Peyer's patch (tissue), 4 donors: Measurements from ENCODE around the gene UBR2. TPM values are rescaled to one million over a fixed set of nuclear protein-coding genes. Genes with fewer than 3 reads are reported as not detected.
"Not testable (repeated sequence)": the region's sequence is repeated elsewhere in the genome, so short reads cannot be mapped to it uniquely, and the experiment has no call there.

Source experiments
- DNase-seq, 3 donors: peaks; one replicate each; pipeline ENCODE4 v3.0.0-alpha.2; 2017 to 2019
- H3K27ac ChIP-seq, 4 donors: fragments of 200-600 bp; sonication (generic); one replicate each; pipeline ENCODE4 v1.5.1; 2016 to 2019
- H3K27me3 ChIP-seq, 2 donors: fragments of 200-600 bp; sonication (generic); one replicate each; pipeline ENCODE4 v1.5.1; 2019
- H3K36me3 ChIP-seq, 3 donors: fragments of 200-600 bp; sonication (generic); one replicate each; pipeline ENCODE4 v1.5.1; 2016 to 2019
- H3K4me1 ChIP-seq, 4 donors: fragments of 200-600 bp; sonication (generic); one replicate each; pipeline ENCODE4 v1.5.1; 2016 to 2019
- H3K4me3 ChIP-seq, 4 donors: fragments of 200-600 bp; sonication (generic); 1 replicate in 3 of 4; 2 replicates in 1 of 4; pipeline ENCODE4 v1.5.1; 2016 to 2019; ENCODE audit warnings: mild to moderate bottlenecking in 1 of 4
- H3K9me3 ChIP-seq, 4 donors: fragments of 200-600 bp; sonication (generic); one replicate each; pipeline ENCODE4 v1.5.1; 2016 to 2019; ENCODE audit warnings: mild to moderate bottlenecking in 1 of 4
- CTCF ChIP-seq, 6 experiments: fragments of 450-650 bp in 4 of 6; fragments of 200-600 bp in 2 of 6; sonication (generic) in 1 of 6; IDR thresholded peaks; one replicate each; pipeline ENCODE4 v1.5.1; 2017 to 2019; ENCODE audit warnings: antibody characterized with exemption in 6 of 6, mild to moderate bottlenecking in 3 of 6, moderate library complexity in 1 of 6
- POLR2A ChIP-seq, 2 donors: fragments of 450-650 bp; IDR thresholded peaks; one replicate each; pipeline ENCODE4 v1.5.1; 2017; ENCODE audit warnings: antibody characterized with exemption in 2 of 2, mild to moderate bottlenecking in 2 of 2, moderate library complexity in 2 of 2
- total RNA-seq, 4 donors: library from RNA; depleted of rRNA; stranded (reverse); fragments of >200 nt; gene quantifications; one replicate each; pipeline ENCODE4 v1.1.0, GENCODE V29; 2016

The UBR2 gene
- total RNA-seq, 4 donors from 2014 or later = 36.4 to 51.2 (median 41.1) TPM

- DNase-seq = no peak
- peak overlapping the region; percentile 70 to 84 (median 75) for H3K4me3 ChIP-seq
- no peaks in the 10 kb centered on the region for H3K27me3 ChIP-seq
- peak overlapping the region; percentile 89 to 96 (median 94) for H3K27ac ChIP-seq
- H3K9me3 ChIP-seq = no peaks in the 10 kb centered on the region
- peaks cover 0 to 44% (median 4%) of the 10 kb centered on the region in 4 donors for H3K4me1 ChIP-seq
- no peak for TF ChIP-seq POLR2A (IDR thresholded peaks at IDR 0.05)
- no peak for TF ChIP-seq CTCF (IDR thresholded peaks at IDR 0.05)
- H3K36me3 ChIP-seq = no peaks in the 10 kb centered on the region
Measured at GRCh38 chr6:42565823-42566613, 2.2 kb downstream of the UBR2 start.

- H3K9me3 ChIP-seq = no peaks in the 10 kb centered on the region
- H3K4me3 ChIP-seq = peak overlapping the region in 1 of 4 donors; percentile 70
- TF ChIP-seq CTCF (IDR thresholded peaks at IDR 0.05) (no peak), POLR2A (IDR thresholded peaks at IDR 0.05) (no peak)
- peaks cover 0 to 44% (median 5%) of the 10 kb centered on the region in 4 donors for H3K4me1 ChIP-seq
- no peaks in the 10 kb centered on the region for H3K36me3 ChIP-seq
- no peak for DNase-seq
- no peak overlapping the region for H3K27ac ChIP-seq
- H3K27me3 ChIP-seq = no peaks in the 10 kb centered on the region
Measured at GRCh38 chr6:42566614-42567208, 2.9 kb downstream of the UBR2 start.

- H3K4me3 ChIP-seq, H3K27ac ChIP-seq, H3K36me3 ChIP-seq, H3K9me3 ChIP-seq, H3K27me3 ChIP-seq, DNase-seq: not testable (repeated sequence)
- peaks cover 0 to 44% (median 7%) of the 10 kb centered on the region in 4 donors for H3K4me1 ChIP-seq
Measured at GRCh38 chr6:42567237-42567636, 3.4 kb downstream of the UBR2 start.

GRCh38 chr6:42569102-42570028 lies 5.5 kb downstream of the UBR2 start:
- H3K4me1 ChIP-seq = peaks cover 0 to 44% (median 8%) of the 10 kb centered on the region in 4 donors
- H3K4me3 ChIP-seq = no peak overlapping the region
- TF ChIP-seq CTCF (IDR thresholded peaks at IDR 0.05) = no peak
- DNase-seq = no peak
- H3K27me3 ChIP-seq = no peaks in the 10 kb centered on the region
- H3K9me3 ChIP-seq = no peaks in the 10 kb centered on the region
- H3K36me3 ChIP-seq = peaks cover 0 to 8% (median 0%) of the 10 kb centered on the region in 3 donors
- peak overlapping the region in 2 of 4 donors; percentile 12 to 44 for H3K27ac ChIP-seq

- Histone ChIP-seq H3K9me3 (no peaks in the 10 kb centered on the region), H3K4me1 (peaks cover 0 to 35% (median 6%) of the 10 kb centered on the region in 4 donors), H3K36me3 (peaks cover 0 to 20% (median 0%) of the 10 kb centered on the region in 3 donors), H3K27ac (peak overlapping the region in 1 of 4 donors; percentile 1), H3K27me3 (no peaks in the 10 kb centered on the region), H3K4me3 (no peak overlapping the region)
- no peak for DNase-seq
- TF ChIP-seq CTCF (IDR thresholded peaks at IDR 0.05) (no peak), POLR2A (IDR thresholded peaks at IDR 0.05) (no peak)
Measured at GRCh38 chr6:42571611-42572342, 7.9 kb downstream of the UBR2 start.
